ENCODE measurements around the gene OASL. TPM values are rescaled to one million over a fixed set of nuclear protein-coding genes. Genes with fewer than 3 reads are reported as not detected.

OASL gene
- total RNA-seq, 1 donor from 2014 or later: not detected

GRCh38 chr12:120983759-120984158 is 55.3 kb downstream of the OASL start:
- H3K4me3 Mint-ChIP-seq (ENCODE audit: unreplicated experiment): no peak overlapping the region
- no peak overlapping the region for H3K27ac Mint-ChIP-seq (ENCODE audit: unreplicated experiment)
- no peaks in the 10 kb centered on the region for H3K4me1 Mint-ChIP-seq (ENCODE audit: unreplicated experiment)
- H3K9me3 Mint-ChIP-seq (ENCODE audit: unreplicated experiment): no peaks in the 10 kb centered on the region
- no peak for TF ChIP-seq CTCF (IDR thresholded peaks at IDR 0.05; ENCODE audit: unreplicated experiment)
- no peaks in the 10 kb centered on the region for H3K36me3 Mint-ChIP-seq (ENCODE audit: low read depth, unreplicated experiment)
- DNase-seq (ENCODE audit: low spot score): no peak
- H3K27me3 Mint-ChIP-seq (ENCODE audit: unreplicated experiment): peaks cover 4% of the 10 kb centered on the region

GRCh38 chr12:120982659-120983058 is 56.4 kb downstream of the OASL start:
- peaks cover 4% of the 10 kb centered on the region for H3K27me3 Mint-ChIP-seq (ENCODE audit: unreplicated experiment)
- DNase-seq (ENCODE audit: low spot score): no peak
- H3K36me3 Mint-ChIP-seq (ENCODE audit: low read depth, unreplicated experiment): no peaks in the 10 kb centered on the region
- no peaks in the 10 kb centered on the region for H3K4me1 Mint-ChIP-seq (ENCODE audit: unreplicated experiment)
- H3K27ac Mint-ChIP-seq (ENCODE audit: unreplicated experiment): no peak overlapping the region
- H3K9me3 Mint-ChIP-seq (ENCODE audit: unreplicated experiment): no peaks in the 10 kb centered on the region
- H3K4me3 Mint-ChIP-seq (ENCODE audit: unreplicated experiment): no peak overlapping the region
- no peak for TF ChIP-seq CTCF (IDR thresholded peaks at IDR 0.05; ENCODE audit: unreplicated experiment)

GRCh38 chr12:120981407-120981941 is 57.6 kb downstream of the OASL start:
- Mint-ChIP-seq H3K36me3 (ENCODE audit: low read depth, unreplicated experiment) (no peaks in the 10 kb centered on the region), H3K4me3 (ENCODE audit: unreplicated experiment) (no peak overlapping the region), H3K27ac (ENCODE audit: unreplicated experiment) (no peak overlapping the region), H3K4me1 (ENCODE audit: unreplicated experiment) (no peaks in the 10 kb centered on the region), H3K9me3 (ENCODE audit: unreplicated experiment) (no peaks in the 10 kb centered on the region), H3K27me3 (ENCODE audit: unreplicated experiment) (peaks cover 7% of the 10 kb centered on the region)
- DNase-seq (ENCODE audit: low spot score): no peak
- no peak for TF ChIP-seq CTCF (IDR thresholded peaks at IDR 0.05; ENCODE audit: unreplicated experiment)

GRCh38 chr12:120980800-120981368 is 58.2 kb downstream of the OASL start:
- no peak for TF ChIP-seq CTCF (IDR thresholded peaks at IDR 0.05; ENCODE audit: unreplicated experiment)
- H3K27me3 Mint-ChIP-seq (ENCODE audit: unreplicated experiment): peaks cover 7% of the 10 kb centered on the region
- no peak for DNase-seq (ENCODE audit: low spot score)
- no peak overlapping the region for H3K27ac Mint-ChIP-seq (ENCODE audit: unreplicated experiment)
- H3K36me3 Mint-ChIP-seq (ENCODE audit: low read depth, unreplicated experiment): no peaks in the 10 kb centered on the region
- H3K9me3 Mint-ChIP-seq (ENCODE audit: unreplicated experiment): no peaks in the 10 kb centered on the region
- H3K4me1 Mint-ChIP-seq (ENCODE audit: unreplicated experiment): no peaks in the 10 kb centered on the region
- no peak overlapping the region for H3K4me3 Mint-ChIP-seq (ENCODE audit: unreplicated experiment)

- H3K4me3 Mint-ChIP-seq (ENCODE audit: unreplicated experiment): no peak overlapping the region
- DNase-seq (ENCODE audit: low spot score): no peak
- H3K27me3 Mint-ChIP-seq (ENCODE audit: unreplicated experiment): peaks cover 7% of the 10 kb centered on the region
- no peak for TF ChIP-seq CTCF (IDR thresholded peaks at IDR 0.05; ENCODE audit: unreplicated experiment)
- H3K27ac Mint-ChIP-seq (ENCODE audit: unreplicated experiment): no peak overlapping the region
- no peaks in the 10 kb centered on the region for H3K9me3 Mint-ChIP-seq (ENCODE audit: unreplicated experiment)
- no peaks in the 10 kb centered on the region for H3K36me3 Mint-ChIP-seq (ENCODE audit: low read depth, unreplicated experiment)
- no peaks in the 10 kb centered on the region for H3K4me1 Mint-ChIP-seq (ENCODE audit: unreplicated experiment)
Measured at GRCh38 chr12:120979862-120980696, 59.0 kb downstream of the OASL start.

Measured in endothelial cell (in vitro differentiated cells).